HepG2 (cell line): ENCODE measurements around the gene CUL9. TPM values are rescaled to one million over a fixed set of nuclear protein-coding genes. Genes with fewer than 3 reads are reported as not detected.

Experiments used
- ELF4 ChIP-seq: sonication (generic); formaldehyde crosslinking; IDR thresholded peaks from 2 replicates; pipeline ENCODE4 v1.5.0; 2020; ENCODE audit warnings: missing genetic modification reagents, mild to moderate bottlenecking, moderate library complexity, borderline replicate concordance
- GLI4 ChIP-seq: sonication (generic); formaldehyde crosslinking; IDR thresholded peaks from 2 replicates; pipeline ENCODE4 v1.5.1; 2020; ENCODE audit warnings: missing genetic modification reagents, mild to moderate bottlenecking, moderate library complexity, borderline replicate concordance
- HOXA3 ChIP-seq: sonication (generic); formaldehyde crosslinking; IDR thresholded peaks from 2 replicates; pipeline ENCODE4 v1.5.0; 2020; ENCODE audit warnings: missing genetic modification reagents
- KLF13 ChIP-seq: sonication (generic); formaldehyde crosslinking; IDR thresholded peaks from 2 replicates; pipeline ENCODE4 v1.4.0; 2020; ENCODE audit warnings: mild to moderate bottlenecking, missing genetic modification reagents
- LBX2 ChIP-seq: sonication (generic); formaldehyde crosslinking; IDR thresholded peaks from 2 replicates; pipeline ENCODE4 v1.5.0; 2020; ENCODE audit warnings: missing genetic modification reagents, mild to moderate bottlenecking, borderline replicate concordance
- MEIS1 ChIP-seq: sonication (generic); formaldehyde crosslinking; IDR thresholded peaks from 2 replicates; pipeline ENCODE4 v1.9.0; 2021; ENCODE audit warnings: mild to moderate bottlenecking, missing genetic modification reagents, moderate library complexity, borderline replicate concordance
- NR1H2 ChIP-seq: sonication (generic); formaldehyde crosslinking; IDR thresholded peaks from 2 replicates; pipeline ENCODE4 v1.8.1; 2022; ENCODE audit warnings: low read depth, missing genetic modification reagents, borderline replicate concordance
- PAF1 ChIP-seq: IDR thresholded peaks from 2 replicates; pipeline ENCODE4 v1.6.1; 2016; ENCODE audit warnings: missing genetic modification reagents, missing compliant biosample characterization
- PBX3 ChIP-seq: sonication (generic); formaldehyde crosslinking; IDR thresholded peaks from 2 replicates; pipeline ENCODE4 v1.8.1; 2023; ENCODE audit warnings: missing genetic modification reagents, inconsistent platforms, borderline replicate concordance
- RFX1 ChIP-seq: fragments of 450-650 bp; IDR thresholded peaks from 2 replicates; pipeline ENCODE4 v1.6.1; 2017
- SMAD3 ChIP-seq: sonication (generic); formaldehyde crosslinking; IDR thresholded peaks from 2 replicates; pipeline ENCODE4 v1.4.0; 2020; ENCODE audit warnings: missing genetic modification reagents
- ZNF136 ChIP-seq: sonication (generic); formaldehyde crosslinking; IDR thresholded peaks from 2 replicates; pipeline ENCODE4 v1.8.1; 2022; ENCODE audit warnings: low read depth, mild to moderate bottlenecking, moderate library complexity, missing genetic modification reagents
- ZNF251 ChIP-seq: sonication (generic); formaldehyde crosslinking; IDR thresholded peaks from 2 replicates; pipeline ENCODE4 v1.9.0; 2021; ENCODE audit warnings: mild to moderate bottlenecking, missing genetic modification reagents
- ZNF296 ChIP-seq: sonication (generic); formaldehyde crosslinking; conservative IDR thresholded peaks from 2 replicates; pipeline ENCODE4 v1.5.0; 2020; ENCODE audit warnings: mild to moderate bottlenecking, missing genetic modification reagents
- ZNF333 ChIP-seq: sonication (generic); formaldehyde crosslinking; IDR thresholded peaks from 2 replicates; pipeline ENCODE4 v1.4.0; 2020; ENCODE audit warnings: mild to moderate bottlenecking, missing genetic modification reagents, borderline replicate concordance
- ZNF350 ChIP-seq: sonication (generic); formaldehyde crosslinking; IDR thresholded peaks from 2 replicates; pipeline ENCODE4 v1.4.0; 2020; ENCODE audit warnings: mild to moderate bottlenecking, low read depth, missing genetic modification reagents, borderline replicate concordance
- ZNF652 ChIP-seq: IDR thresholded peaks from 2 replicates; pipeline ENCODE4 v1.6.1; 2016; ENCODE audit warnings: low read depth, borderline replicate concordance
- ZNF878 ChIP-seq: sonication (generic); formaldehyde crosslinking; IDR thresholded peaks from 2 replicates; pipeline ENCODE4 v1.8.1; 2023; ENCODE audit warnings: mild to moderate bottlenecking, missing genetic modification reagents, moderate library complexity
- polyA plus RNA-seq, 8 experiments: library from polyadenylated mRNA; depleted of rRNA in 3 of 8; stranded (reverse) in 7 of 8; unstranded in 1 of 8; fragments of >200 nt; fragmentation: Illumina TruSeq in 4 of 8; extraction: Trizol in 4 of 8; gene quantifications; 2 replicates each; pipeline versions ENCODE4 v1.2.1 to v1.2.3, GENCODE V29; 2011 to 2016; ENCODE audit warnings: low read depth in 4 of 8, missing spikeins in 1 of 8, mixed read lengths in 1 of 8; ENCODE audit not compliant: insufficient read depth in 1 of 8
- total RNA-seq, 5 experiments: library from RNA; depleted of rRNA; stranded (reverse); fragments of >200 nt; fragmentation: Illumina TruSeq; extraction: Trizol; gene quantifications; 2 replicates each; pipeline ENCODE4 v1.2.3, GENCODE V29; 2016; ENCODE audit warnings: low read depth in 1 of 5
- TF ChIP-seq, protein P1 (sequence below): sonication (generic); formaldehyde crosslinking; IDR thresholded peaks from 2 replicates; pipeline ENCODE4 v1.4.0; 2020; ENCODE audit warnings: missing genetic modification reagents, borderline replicate concordance
- TF ChIP-seq, protein P2 (sequence below): sonication (generic); formaldehyde crosslinking; IDR thresholded peaks from 2 replicates; pipeline ENCODE4 v1.4.0; 2020; ENCODE audit warnings: missing genetic modification reagents
- TF ChIP-seq, protein P3 (sequence below): sonication (generic); formaldehyde crosslinking; IDR thresholded peaks from 2 replicates; pipeline ENCODE4 v1.5.0; 2020; ENCODE audit warnings: missing genetic modification reagents, mild to moderate bottlenecking, borderline replicate concordance

Gene CUL9
- total and polyA plus RNA-seq, 2 of the 13 experiments (the other 11 are each of a cell fraction or from before 2014, with no cell fraction given) = 11.4 to 13.7 TPM

- no peak; the same call in 1 of the 2 replicates for TF ChIP-seq LBX2
- TF ChIP-seq ZNF136 (CRISPR knock-in tag) = peak; percentile 98; the same call in 1 of the 2 replicates
- TF ChIP-seq ZNF350 (CRISPR knock-in tag) = peak; percentile 100
- no peak for TF ChIP-seq ZNF251 (CRISPR knock-in tag)
- TF ChIP-seq ELF4 (CRISPR knock-in tag) = peak; percentile 99
- peak; percentile 72; the same call in 1 of the 2 replicates for TF ChIP-seq PBX3
- TF ChIP-seq PAF1 (CRISPR knock-in tag) = no peak
- TF ChIP-seq, protein P1, sequence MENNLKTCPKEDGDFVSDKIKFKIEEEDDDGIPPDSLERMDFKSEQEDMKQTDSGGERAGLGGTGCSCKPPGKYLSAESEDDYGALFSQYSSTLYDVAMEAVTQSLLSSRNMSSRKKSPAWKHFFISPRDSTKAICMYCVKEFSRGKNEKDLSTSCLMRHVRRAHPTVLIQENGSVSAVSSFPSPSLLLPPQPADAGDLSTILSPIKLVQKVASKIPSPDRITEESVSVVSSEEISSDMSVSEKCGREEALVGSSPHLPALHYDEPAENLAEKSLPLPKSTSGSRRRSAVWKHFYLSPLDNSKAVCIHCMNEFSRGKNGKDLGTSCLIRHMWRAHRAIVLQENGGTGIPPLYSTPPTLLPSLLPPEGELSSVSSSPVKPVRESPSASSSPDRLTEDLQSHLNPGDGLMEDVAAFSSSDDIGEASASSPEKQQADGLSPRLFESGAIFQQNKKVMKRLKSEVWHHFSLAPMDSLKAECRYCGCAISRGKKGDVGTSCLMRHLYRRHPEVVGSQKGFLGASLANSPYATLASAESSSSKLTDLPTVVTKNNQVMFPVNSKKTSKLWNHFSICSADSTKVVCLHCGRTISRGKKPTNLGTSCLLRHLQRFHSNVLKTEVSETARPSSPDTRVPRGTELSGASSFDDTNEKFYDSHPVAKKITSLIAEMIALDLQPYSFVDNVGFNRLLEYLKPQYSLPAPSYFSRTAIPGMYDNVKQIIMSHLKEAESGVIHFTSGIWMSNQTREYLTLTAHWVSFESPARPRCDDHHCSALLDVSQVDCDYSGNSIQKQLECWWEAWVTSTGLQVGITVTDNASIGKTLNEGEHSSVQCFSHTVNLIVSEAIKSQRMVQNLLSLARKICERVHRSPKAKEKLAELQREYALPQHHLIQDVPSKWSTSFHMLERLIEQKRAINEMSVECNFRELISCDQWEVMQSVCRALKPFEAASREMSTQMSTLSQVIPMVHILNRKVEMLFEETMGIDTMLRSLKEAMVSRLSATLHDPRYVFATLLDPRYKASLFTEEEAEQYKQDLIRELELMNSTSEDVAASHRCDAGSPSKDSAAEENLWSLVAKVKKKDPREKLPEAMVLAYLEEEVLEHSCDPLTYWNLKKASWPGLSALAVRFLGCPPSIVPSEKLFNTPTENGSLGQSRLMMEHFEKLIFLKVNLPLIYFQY (CRISPR knock-in tag) = peak; percentile 95
- TF ChIP-seq GLI4 (CRISPR knock-in tag) = peak; percentile 91; the same call in 1 of the 2 replicates
- TF ChIP-seq MEIS1 (CRISPR knock-in tag) = peak; percentile 99
- TF ChIP-seq KLF13 (CRISPR knock-in tag) = peak; percentile 95
- TF ChIP-seq, protein P2, sequence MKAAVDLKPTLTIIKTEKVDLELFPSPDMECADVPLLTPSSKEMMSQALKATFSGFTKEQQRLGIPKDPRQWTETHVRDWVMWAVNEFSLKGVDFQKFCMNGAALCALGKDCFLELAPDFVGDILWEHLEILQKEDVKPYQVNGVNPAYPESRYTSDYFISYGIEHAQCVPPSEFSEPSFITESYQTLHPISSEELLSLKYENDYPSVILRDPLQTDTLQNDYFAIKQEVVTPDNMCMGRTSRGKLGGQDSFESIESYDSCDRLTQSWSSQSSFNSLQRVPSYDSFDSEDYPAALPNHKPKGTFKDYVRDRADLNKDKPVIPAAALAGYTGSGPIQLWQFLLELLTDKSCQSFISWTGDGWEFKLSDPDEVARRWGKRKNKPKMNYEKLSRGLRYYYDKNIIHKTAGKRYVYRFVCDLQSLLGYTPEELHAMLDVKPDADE (CRISPR knock-in tag) = peak; percentile 3; the same call in 1 of the 2 replicates
- TF ChIP-seq SMAD3 (CRISPR knock-in tag) = peak; percentile 100
- TF ChIP-seq RFX1 = no peak
- peak; percentile 97; the same call in 1 of the 2 replicates for TF ChIP-seq NR1H2 (CRISPR knock-in tag)
- TF ChIP-seq, protein P3, sequence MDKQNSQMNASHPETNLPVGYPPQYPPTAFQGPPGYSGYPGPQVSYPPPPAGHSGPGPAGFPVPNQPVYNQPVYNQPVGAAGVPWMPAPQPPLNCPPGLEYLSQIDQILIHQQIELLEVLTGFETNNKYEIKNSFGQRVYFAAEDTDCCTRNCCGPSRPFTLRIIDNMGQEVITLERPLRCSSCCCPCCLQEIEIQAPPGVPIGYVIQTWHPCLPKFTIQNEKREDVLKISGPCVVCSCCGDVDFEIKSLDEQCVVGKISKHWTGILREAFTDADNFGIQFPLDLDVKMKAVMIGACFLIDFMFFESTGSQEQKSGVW (CRISPR knock-in tag) = peak; percentile 71; the same call in 1 of the 2 replicates
- peak; percentile 99 for TF ChIP-seq HOXA3 (CRISPR knock-in tag)
- peak; percentile 98 for TF ChIP-seq ZNF296 (CRISPR knock-in tag)
- peak; percentile 94 for TF ChIP-seq ZNF333
- TF ChIP-seq ZNF652 (CRISPR knock-in tag) = peak; percentile 65; the same call in 1 of the 2 replicates
- peak; percentile 99 for TF ChIP-seq ZNF878 (CRISPR knock-in tag)
These were observed 85.8 kb downstream of the CUL9 start (continued) for GRCh38 chr6:43267619-43268354.
